ENCODE results near the gene PPP1R14C.
"Not testable (repeated sequence)": the region's sequence is repeated elsewhere in the genome, so short reads cannot be mapped to it uniquely, and the experiment has no call there.

Gene PPP1R14C

DNA sequence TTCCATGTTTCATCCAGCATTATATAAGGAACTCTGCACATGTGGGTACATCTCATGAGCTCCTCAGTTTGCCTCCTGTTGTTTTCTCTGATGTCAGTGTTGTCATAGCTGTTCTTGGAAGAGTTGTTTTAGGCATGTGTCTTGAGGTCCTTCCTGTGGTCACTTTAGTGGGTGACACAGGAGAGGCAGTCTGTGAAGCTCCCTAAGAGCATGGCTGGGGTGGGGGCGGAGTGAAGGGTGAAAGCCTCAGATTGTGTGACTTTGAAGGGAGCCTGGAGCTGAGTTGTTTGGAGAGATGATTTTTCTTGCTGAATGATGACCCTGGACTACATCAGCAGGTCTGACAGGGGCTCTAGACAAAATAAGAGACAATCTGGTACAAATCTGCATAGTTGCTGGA, 37.7 kb downstream of the PPP1R14C start:
- DNase-seq (ENCODE audit: low read depth in 1 of 2, low spot score in 1 of 2): no peak
- TF ChIP-seq JUND (IDR thresholded peaks at IDR 0.05; ENCODE audit: low read depth): no peak
- in situ Hi-C loops (cut with HindIII; ENCODE audit: low pct_unique_long_range_greater_than_20kb, low sequenced_read_pairs): no loop called here

DNA sequence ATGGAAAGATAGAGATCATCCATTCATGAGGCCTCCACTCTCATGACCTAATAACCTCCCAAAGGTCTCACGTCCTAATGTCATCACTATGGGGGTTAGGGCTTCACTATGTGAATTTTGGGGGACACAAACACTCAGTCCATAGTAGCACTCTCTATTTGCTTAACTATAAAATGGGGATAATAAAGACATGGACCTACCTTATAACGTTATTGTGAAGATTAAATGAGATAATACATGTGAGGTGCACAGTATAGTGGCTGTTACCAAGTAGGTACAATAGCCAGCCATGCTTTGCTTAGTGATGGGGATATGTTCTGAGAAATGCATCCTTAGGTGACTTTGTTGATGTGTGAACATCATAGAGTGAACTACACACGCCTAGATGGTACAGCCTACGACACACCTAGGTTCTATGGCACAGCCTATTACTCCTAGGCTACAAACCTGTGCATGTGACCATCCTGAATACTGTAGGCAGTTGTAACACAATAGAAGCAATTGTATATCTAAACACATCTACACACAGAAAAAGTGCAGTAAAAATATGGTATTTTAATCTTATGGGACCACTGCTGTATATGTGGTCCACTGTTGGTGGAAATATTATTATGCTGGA, 39.7 kb downstream of the PPP1R14C start:
- in situ Hi-C loops (cut with HindIII; ENCODE audit: low pct_unique_long_range_greater_than_20kb, low sequenced_read_pairs): no loop called here

DNA sequence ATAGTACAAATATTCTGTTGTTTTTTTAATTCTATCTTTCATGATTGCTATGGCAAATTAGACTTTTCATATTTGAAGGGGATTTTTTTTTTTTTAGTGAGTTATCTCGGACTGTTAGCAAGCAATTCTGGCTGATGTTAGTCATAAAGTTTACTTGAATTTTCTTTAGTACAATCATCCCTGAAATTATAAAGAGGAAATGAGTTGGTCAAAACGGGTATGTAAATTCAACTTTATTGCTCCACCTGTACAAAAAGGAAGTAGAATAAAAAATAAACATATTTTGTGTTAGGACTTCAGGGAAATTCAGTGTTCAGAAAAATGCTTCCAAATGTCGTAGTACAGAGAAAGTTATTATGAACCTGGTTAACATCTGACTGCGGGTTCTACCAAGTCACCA, 40.3 kb downstream of the PPP1R14C start:
- in situ Hi-C loops (cut with HindIII; ENCODE audit: low pct_unique_long_range_greater_than_20kb, low sequenced_read_pairs): no loop called here
- no peak for TF ChIP-seq JUND (IDR thresholded peaks at IDR 0.05; ENCODE audit: low read depth)
- DNase-seq (ENCODE audit: low read depth in 1 of 2, low spot score in 1 of 2): no peak

More for the DNA sequence above, 39.7 kb downstream of the PPP1R14C start:
- DNase-seq (ENCODE audit: low read depth in 1 of 2, low spot score in 1 of 2): no peak
- TF ChIP-seq JUND (IDR thresholded peaks at IDR 0.05; ENCODE audit: low read depth): no peak

DNA sequence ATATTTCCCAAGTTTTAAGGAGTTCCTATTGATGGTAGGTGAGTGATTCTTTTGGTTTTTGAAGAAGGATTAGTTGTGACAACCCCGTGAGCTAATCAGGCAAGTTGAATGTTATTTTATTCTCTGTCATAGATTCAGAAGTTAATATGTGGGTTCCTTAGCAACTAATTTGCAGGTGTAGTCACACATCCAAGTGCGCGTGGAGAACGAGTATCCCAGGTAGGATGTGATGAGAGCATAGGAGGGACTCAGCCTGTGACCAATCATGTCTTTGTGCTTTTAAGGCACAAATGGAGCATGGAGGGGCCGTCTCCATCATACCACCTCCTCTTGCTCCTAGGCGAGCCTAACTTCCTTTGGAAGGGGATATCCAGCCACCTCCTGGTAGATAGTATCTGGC, 41.1 kb downstream of the PPP1R14C start:
- TF ChIP-seq JUND (IDR thresholded peaks at IDR 0.05; ENCODE audit: low read depth): no peak
- in situ Hi-C loops (cut with HindIII; ENCODE audit: low pct_unique_long_range_greater_than_20kb, low sequenced_read_pairs): no loop called here

DNA sequence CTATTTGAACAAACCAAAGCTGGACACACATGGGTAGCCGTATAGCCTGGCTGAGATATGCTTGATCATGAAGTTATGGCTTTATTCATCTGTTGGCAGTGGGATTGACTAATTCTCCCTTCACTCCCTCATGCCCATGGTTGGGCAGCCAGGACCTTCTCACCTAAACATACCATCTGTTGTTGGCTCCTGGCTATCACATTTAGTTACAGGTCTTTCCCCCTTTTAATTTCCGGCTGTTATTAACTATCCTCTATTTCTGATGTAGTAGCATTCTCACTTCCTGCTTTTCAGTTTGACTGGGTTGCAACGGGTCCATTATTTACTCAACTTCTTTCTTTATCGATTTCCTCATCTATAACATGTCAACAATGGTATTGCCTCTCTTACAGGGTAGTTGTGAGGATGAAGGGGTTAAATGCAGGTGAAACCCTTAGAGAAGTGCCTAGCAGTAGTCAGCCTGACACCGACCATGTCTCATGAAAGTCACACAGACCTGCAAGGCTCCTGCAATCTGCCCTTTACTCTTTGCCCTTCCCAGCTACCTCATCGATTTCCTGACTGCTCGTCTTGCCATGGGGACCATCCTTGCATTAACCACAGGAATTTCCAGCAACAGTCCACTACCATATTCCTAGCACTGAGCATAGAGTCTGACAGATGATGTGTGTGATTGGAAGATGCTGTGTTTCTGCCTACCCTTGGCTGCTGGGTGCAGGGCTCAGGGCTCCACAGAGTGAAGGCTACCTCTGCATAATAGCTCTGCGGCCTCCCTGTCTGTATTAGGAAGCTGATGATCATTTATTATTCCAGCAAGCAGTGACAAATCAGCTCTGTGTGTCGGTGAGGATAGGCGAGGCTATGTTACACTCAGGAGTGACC, 42.2 kb downstream of the PPP1R14C start:
- in situ Hi-C loops (cut with HindIII; ENCODE audit: low pct_unique_long_range_greater_than_20kb, low sequenced_read_pairs): no loop called here

More for the DNA sequence above, 41.1 kb downstream of the PPP1R14C start:
- DNase-seq (ENCODE audit: low read depth in 1 of 2, low spot score in 1 of 2): no peak

DNA sequence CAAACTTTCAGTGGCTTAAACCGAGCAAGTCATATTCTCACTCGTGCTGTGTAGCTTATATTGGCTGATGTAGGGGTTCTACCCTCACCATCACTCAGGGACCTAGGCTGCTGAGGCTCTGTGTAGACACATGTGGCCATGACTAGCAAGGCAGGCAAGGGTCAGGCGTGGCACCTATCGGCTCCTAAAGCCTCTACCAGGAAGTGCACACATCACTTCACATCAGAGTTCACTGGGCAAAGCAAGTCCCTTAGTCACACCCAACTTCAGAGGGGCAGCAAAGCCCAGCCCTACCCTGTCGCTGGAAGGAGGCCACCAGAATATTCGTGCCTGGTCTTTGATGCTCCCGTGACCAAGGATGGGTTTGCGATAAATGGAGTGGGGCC, 42.9 kb downstream of the PPP1R14C start:
- TF ChIP-seq JUND (IDR thresholded peaks at IDR 0.05; ENCODE audit: low read depth): no peak
- no peak for DNase-seq (ENCODE audit: low read depth in 1 of 2, low spot score in 1 of 2)
- in situ Hi-C loops (cut with HindIII; ENCODE audit: low pct_unique_long_range_greater_than_20kb, low sequenced_read_pairs): no loop called here

More for the DNA sequence above, 42.2 kb downstream of the PPP1R14C start:
- TF ChIP-seq JUND (IDR thresholded peaks at IDR 0.05; ENCODE audit: low read depth): no peak
- DNase-seq (ENCODE audit: low read depth in 1 of 2, low spot score in 1 of 2): no peak

DNA sequence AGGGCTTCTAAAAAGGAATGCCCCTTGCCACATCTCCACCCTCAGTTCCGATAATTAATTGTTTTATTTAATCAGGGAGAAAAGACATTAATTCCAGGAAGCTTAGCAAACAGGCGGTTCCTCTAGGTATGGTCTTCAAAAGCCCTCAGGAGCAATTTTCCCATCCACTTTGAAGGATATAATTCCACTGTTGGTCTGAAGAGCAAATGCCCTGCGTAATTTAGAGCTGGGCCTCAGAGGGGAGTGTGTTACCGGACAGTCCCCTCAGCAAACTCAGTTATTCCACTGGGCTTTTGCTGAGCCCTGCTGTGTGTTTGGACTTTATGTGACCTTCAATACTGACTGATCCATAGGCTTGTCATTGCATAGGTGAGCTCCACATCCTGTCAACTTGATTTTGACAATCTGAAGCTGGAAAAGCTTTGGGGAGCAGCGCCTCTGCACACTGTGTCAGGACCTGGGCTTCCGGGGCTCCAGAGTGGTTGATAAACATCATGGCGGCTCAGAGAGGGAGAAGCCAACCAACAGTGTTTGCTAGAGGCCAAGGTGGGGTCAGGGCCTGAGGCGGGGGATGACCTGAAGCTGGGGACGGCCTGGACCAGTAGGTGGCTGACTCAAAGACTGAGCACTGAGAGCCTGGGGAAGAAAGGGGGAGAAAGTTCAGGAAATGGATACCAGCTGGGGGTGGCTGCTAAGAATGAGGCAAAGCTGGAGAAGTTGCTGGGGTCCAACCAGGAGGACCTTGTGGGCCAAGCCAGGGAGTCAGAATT, 43.5 kb downstream of the PPP1R14C start:
- no peak for TF ChIP-seq JUND (IDR thresholded peaks at IDR 0.05; ENCODE audit: low read depth)
- no peak for DNase-seq (ENCODE audit: low read depth in 1 of 2, low spot score in 1 of 2)
- in situ Hi-C loops (cut with HindIII; ENCODE audit: low pct_unique_long_range_greater_than_20kb, low sequenced_read_pairs): no loop called here

DNA sequence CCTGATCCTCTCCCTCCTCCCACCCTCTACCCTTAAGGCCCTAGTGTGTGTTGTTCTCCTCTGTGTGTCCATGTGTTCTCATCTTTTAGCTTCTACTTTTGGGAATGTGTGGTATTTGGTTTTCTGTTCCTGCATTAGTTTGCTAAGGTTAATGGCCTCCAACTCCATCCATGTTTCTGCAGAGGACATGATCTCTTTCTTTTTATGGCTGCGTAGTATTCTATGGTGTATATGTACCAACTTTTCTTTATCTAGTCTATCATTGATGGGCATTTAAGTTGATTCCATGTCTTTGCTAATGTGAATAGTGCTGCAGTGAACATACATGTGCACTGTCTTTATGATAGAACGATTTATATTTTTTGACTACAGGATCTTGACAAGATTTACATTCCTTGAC, 44.6 kb downstream of the PPP1R14C start:
- in situ Hi-C loops (cut with HindIII; ENCODE audit: low pct_unique_long_range_greater_than_20kb, low sequenced_read_pairs); DNase-seq (ENCODE audit: low read depth in 1 of 2, low spot score in 1 of 2): not testable (repeated sequence)

DNA sequence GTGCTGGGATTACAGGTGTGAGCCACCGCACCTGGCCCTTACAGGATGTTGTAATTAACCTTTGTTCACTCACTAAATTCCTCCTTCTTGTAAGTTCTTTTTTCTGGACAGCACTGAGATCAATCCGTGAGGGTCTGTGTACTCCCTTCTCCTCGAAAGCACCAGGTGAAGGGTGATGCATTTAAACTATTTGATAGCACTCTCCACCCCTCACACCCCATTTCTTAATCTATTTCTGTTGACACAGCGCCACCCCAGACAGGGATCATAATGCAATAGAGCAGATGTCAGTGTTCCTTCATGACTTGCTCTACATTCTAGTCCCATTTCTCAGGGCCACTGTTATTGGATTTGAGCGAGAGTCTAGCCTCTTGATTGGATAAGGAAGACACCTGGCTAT, 46.3 kb downstream of the PPP1R14C start:
- no peak for TF ChIP-seq JUND (IDR thresholded peaks at IDR 0.05; ENCODE audit: low read depth)
- in situ Hi-C loops (cut with HindIII; ENCODE audit: low pct_unique_long_range_greater_than_20kb, low sequenced_read_pairs): no loop called here
- DNase-seq (ENCODE audit: low read depth in 1 of 2, low spot score in 1 of 2): no peak

DNA sequence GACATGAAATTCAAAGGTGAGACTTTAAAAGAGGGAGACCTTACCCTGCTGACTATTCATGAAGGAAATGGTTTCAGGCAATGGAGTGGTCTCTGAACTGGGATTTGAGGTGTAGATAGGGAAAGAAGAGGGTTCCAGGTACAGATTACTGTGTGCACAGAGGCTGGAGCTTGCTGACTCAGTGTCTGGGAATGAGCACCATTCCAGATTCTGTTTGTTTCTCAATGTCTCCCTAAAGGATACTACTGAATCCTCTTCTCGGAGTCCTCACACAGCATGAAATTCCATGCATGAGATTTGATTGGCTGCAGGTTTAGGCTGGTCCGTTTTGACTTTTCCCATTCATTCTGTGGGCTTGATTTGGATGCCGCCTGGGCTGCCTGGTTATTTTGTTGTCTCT, 49.0 kb downstream of the PPP1R14C start:
- DNase-seq (ENCODE audit: low read depth in 1 of 2, low spot score in 1 of 2): no peak
- in situ Hi-C loops (cut with HindIII; ENCODE audit: low pct_unique_long_range_greater_than_20kb, low sequenced_read_pairs): no loop called here

DNA sequence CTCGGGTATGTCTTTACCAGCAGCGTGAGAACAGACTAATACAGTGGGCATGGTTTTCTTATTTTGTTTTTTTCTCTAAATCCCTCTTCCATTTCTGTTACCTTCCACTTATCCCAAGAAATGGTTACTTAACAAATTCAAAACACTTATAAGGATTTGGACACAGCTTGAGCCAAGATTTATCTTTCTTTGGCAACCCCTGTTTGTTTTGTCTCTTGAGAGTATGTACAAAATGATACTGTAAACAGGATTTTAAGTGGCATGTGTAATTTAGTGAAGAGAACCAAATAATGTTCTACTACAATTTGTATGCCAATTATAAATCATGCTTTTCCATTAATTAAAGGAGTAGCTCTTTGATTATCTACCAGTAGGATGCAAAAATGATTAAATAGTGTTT, 51.4 kb downstream of the PPP1R14C start:
- TF ChIP-seq JUND (IDR thresholded peaks at IDR 0.05; ENCODE audit: low read depth): no peak
- no peak for DNase-seq (ENCODE audit: low read depth in 1 of 2, low spot score in 1 of 2)
- in situ Hi-C loops (cut with HindIII; ENCODE audit: low pct_unique_long_range_greater_than_20kb, low sequenced_read_pairs): no loop called here

More for the DNA sequence above, 49.0 kb downstream of the PPP1R14C start:
- no peak for TF ChIP-seq JUND (IDR thresholded peaks at IDR 0.05; ENCODE audit: low read depth)

DNA sequence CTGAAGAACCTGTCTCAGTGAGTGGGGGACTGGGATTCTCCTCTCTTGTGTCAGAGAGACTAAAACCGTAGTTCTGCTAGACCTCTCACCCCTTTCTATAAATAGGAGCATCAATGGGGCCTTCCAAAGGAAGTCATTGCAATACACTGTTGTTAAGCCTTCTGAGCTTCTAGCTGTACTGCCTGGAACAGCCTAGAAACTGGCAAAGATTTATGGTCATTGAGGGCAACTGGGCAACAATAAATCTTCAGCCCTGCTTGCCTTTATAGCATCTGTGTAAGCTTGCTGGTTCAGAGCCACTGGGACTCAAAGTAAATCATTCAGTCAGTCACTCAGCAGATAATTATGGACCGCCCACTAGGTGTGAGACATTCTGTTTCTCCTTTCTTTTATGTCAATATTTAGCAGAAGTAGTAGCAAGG, 53.2 kb downstream of the PPP1R14C start:
- no peak for DNase-seq (ENCODE audit: low read depth in 1 of 2, low spot score in 1 of 2)
- in situ Hi-C loops (cut with HindIII; ENCODE audit: low pct_unique_long_range_greater_than_20kb, low sequenced_read_pairs): no loop called here
- TF ChIP-seq JUND (IDR thresholded peaks at IDR 0.05; ENCODE audit: low read depth): no peak
